ENCODE measurements around the gene QRICH2.

DNA sequence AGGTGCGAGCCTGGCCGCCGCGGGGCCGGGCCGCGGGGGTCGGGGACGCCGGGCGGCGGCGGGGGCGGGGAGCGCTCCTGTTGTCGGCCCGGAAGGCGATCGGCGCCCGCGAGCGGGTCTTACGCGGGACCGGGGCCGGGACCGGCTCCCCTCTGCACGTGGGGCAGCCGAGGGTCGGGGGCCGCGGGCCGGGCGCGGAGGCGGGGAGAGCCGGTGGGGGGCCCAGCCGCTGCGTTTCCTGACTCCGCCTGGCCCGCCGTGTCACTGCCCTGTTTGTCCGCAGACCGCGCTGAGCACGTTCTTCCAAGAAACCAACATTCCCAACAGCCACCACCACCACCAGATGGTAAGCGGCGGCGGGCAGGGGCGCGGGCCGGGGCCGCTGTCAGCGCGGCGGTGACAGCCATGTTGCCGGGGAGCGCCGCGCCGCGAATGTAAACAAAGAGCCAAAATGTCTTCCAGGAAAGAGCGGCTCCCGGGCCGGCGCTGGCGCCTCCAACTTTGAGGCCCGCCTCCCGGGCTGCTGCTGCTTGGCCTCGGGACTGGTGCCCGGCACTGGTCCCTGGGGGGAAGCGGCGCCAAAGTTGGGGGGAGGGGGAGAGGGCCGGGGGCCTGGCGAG, 42.3 kb downstream of the QRICH2 start:
- TF ChIP-seq EZH2 (IDR thresholded peaks at IDR 0.05; ENCODE audit: borderline replicate concordance, low read length), result no peak
- TF ChIP-seq, protein P1, sequence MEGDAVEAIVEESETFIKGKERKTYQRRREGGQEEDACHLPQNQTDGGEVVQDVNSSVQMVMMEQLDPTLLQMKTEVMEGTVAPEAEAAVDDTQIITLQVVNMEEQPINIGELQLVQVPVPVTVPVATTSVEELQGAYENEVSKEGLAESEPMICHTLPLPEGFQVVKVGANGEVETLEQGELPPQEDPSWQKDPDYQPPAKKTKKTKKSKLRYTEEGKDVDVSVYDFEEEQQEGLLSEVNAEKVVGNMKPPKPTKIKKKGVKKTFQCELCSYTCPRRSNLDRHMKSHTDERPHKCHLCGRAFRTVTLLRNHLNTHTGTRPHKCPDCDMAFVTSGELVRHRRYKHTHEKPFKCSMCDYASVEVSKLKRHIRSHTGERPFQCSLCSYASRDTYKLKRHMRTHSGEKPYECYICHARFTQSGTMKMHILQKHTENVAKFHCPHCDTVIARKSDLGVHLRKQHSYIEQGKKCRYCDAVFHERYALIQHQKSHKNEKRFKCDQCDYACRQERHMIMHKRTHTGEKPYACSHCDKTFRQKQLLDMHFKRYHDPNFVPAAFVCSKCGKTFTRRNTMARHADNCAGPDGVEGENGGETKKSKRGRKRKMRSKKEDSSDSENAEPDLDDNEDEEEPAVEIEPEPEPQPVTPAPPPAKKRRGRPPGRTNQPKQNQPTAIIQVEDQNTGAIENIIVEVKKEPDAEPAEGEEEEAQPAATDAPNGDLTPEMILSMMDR (IDR thresholded peaks at IDR 0.05; ENCODE audit: low read length), result no peak

Data from OCI-LY1 (cell line).